GM19193 (cell line): ENCODE measurements around the gene ASCL5.

Experiments
- POLR2A ChIP-seq: IDR thresholded peaks from 4 replicates; pipeline ENCODE4 v1.6.1; 2011; ENCODE audit not compliant: insufficient read depth, insufficient read length; ENCODE audit errors: extremely low read depth

ASCL5 gene

DNA sequence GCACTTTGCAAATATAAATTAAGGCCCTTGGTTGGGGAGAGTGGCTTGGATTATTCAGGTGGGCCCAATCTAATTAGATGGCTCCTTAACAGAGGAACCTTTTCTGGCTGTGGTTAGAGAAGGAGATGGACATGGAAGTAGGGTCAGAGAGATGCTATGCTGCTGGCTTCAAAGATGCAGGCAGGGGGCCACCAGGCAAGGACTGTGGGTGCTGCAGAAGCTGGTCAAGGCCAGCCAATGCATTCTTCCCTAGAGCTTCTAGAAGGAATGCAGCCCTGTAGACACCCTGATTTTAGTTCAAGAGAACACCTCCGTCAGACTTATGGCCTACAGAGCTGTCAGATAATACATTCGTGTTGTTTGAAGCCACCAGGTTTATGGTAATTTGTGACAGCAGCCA is 31.0 kb upstream of the ASCL5 start:
- no peak for TF ChIP-seq POLR2A

DNA sequence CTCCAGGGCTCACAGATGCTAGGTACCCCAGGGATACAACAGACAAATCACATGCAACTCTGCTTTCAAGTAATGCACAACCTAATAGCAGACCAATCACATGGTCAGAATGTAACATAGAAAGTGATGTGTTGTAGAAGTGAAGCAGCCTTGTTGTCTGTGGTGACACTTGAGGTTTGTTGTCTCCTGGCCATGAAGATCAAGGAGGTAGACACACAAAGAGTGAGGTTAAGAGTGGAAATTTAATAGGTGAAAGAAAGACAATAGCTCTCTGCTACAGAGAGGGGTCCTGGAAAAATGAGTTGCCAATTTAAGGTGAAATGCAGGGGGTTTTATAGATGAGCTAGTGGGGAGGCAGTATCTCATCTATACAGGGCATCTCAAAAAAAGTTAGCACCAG is 29.8 kb upstream of the ASCL5 start:
- TF ChIP-seq POLR2A, result no peak

DNA sequence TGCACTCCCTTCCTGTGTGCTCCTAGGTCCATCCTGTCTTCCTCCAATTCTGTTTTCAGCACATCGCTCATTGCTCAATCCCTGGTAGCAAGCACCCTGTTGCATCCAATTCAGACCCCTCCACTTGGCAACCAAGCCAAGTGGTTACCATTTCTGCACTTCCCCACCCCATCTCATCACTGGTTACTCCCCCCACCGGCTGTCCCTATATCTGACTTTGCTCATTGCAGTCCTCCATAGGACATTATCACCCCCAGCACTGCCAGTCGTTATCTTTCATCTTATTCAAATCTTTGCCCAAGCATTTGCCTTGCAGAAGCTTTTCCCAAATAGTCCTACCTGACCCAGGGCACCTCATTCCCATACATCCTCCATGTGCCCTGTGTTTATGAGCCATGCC is 29.4 kb upstream of the ASCL5 start:
- no peak for TF ChIP-seq POLR2A

DNA sequence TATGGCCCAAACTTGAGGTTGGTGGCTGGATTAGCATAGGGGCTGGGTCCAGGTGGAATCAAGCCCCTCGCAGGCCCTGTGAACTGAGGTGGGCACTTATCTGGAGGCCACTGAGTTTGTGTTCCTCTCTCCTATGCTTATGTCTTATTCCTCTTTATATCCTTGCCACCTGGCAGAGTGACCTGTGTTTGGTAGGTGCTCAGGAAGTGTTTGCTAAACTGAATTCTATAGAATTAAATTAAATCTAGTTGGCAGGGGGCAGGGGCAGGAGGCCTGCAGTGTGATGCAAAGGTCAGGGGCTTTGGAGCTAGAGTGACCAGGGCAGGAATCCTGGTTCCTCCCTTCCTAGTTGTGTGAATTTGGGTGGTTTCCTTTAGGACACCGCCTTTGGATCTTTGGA is 28.4 kb upstream of the ASCL5 start:
- TF ChIP-seq POLR2A, result no peak

DNA sequence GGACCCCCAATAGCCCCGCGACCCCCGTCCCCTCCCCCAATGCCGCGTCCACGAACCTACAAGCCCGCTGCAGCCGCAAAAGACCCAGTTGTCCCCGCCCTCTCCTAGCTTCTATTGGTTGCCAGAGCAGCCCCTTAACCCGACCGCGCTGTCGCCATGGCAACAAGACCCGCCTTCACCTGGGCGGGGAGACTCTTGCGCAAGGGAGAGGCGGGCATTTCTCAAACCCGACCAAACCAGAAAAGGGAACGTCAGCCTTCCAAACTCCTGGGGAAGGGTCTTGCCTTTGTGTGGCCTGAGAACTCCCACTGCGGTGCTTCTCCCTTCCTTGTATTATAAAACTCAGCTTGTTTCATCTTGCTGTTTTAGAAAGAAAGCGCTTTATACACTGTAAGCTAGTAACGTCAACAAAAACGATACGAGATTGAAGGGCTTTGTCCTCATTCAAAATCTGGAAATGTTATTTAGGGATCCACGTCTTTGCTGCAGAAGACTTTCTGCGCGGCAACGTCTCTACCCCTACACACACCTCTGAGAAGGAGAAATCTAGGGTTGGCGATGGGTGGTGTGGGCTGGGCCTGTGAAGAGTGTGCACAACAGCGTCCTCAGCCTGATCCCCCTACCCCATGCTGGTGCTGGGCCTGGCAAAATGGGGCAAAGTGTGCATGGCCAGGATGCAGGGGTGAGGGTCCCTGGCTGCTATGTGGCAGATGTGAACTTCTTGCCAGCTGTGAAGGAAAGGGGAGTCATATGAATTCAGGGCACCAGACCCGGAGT is 27.6 kb upstream of the ASCL5 start, which contains the start of gene TMEM9:
TSS of gene TMEM9 (minus strand) at position 86 of the 777 bp plus-strand sequence. CDS start 551 bp downstream, outside the sequence.
- no peak for TF ChIP-seq POLR2A

DNA sequence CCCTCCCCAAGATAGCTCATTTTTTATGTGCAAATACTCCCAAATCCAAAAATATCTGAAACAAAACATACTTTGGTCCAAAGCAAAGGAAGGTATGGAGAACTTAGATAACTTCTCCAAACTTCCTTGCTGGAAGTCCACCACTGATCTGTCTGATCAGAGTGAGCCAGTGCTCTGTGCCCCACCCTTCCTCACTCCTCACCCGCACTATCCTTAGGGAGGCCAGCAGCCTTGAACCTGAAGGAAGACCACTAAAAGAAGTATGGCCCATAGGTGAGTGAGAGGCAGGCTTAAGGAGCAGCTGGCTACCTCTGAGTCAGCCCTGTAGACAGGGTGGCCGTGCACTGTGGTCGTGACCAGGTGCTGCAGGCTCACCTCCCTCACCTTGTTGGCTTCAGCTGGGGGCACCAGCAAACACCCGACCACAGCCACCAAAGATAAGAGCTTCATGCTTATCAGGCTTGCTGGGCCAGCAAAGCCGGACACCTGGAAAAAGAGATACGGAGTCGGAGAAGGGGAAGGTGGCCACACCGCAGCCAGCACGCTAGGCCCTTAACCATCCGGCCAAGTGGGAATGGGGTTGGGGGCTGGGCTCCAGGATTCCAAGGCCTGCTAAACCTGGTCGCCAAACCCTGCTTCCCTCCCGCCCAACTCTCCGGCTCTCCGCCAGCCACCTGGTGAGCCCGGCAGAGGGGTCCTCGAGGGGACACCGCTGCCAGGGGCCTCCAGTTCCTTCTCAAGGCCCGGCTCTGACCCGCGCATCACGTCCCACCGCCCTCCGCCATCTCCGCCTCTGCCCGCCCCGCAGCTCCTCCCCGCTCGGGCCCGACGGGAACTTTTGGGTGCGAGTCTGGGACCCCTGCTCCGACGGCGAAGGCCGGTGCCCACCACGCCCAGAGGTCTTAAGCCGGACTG is 26.7 kb upstream of the ASCL5 start:
- no peak for TF ChIP-seq POLR2A

DNA sequence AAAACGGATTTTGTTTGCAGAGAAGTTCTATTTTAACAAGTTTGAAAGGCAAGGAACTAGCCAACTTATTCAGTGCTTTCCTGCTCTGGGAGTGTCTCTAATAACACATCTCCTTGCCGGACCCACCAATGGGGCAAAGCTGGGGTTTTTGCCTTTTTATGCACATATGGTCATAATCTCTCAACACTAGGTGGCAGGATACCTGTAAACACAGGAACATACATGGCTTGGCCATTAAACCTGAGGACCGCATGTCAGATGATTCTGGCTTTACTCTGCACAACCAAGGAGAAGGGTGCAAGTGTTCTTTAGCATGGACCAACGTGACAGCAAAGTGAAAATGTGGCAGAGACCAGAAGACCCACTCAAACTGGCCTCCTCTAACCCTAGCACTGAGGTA is 22.4 kb upstream of the ASCL5 start:
- no peak for TF ChIP-seq POLR2A

DNA sequence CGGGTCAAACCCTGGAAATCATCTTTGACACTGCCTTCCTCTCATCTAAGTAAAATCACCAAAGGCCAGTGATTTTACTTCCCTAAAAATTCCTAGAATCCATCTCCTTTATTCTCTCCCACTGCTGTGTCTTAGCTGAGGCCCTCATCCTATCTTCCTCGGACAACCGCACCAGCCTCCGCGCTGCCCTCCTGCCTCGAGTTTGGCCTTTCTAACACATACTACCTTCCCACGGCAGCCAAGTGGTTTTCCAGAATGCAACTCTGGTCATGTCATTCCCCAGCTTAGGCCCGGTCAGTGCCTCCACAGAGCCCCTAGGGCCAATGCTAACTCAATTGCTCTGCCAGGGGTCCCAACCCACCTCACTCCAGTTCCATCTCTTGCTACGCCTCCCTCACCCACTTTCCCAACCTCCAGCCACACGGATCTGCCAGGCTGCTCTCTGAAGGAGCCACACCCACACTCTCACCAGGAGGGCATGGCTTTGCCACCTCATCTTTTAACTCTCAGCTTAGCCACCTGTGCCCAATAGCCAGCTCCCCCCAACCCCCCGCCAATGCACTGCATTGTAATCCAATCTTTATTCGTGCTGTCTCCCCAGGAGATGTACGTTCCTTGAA is 20.5 kb upstream of the ASCL5 start:
- TF ChIP-seq POLR2A, result no peak

DNA sequence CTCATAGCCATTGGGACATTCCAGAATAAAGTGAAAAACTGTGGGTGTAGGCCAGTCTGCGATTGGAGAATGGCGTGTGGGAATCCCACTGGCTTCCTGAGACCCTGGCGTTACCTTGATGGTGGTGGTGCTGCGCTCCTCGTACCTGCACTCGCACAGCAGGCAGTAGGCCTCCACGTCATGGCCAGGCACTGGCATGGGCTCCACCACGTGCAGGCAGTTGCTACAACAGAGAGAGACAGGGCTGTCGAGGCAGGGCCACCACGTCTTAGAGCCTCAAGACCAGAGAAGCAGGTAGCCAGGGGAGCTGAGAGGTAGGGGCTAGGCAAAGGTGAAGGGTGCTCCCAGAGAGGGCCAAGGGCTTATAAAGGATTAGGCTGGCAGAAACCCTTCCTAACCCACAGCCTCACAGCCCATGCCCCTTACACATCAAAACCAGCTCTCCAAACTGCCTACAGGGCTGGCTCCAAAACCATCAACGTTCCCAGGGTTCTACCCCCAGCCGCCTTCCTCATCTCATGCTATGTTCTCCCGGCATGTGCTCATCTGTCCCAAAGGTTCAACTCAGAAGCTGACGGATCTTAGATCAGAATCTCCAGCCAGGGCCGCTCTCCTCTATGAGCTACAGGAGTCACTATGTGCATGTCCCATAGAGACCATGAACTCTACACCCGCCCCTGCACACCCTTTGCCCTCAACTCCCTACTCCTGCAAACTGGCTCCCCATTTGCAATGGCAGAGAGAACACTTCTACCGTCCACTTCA is 19.8 kb upstream of the ASCL5 start:
- no peak for TF ChIP-seq POLR2A

DNA sequence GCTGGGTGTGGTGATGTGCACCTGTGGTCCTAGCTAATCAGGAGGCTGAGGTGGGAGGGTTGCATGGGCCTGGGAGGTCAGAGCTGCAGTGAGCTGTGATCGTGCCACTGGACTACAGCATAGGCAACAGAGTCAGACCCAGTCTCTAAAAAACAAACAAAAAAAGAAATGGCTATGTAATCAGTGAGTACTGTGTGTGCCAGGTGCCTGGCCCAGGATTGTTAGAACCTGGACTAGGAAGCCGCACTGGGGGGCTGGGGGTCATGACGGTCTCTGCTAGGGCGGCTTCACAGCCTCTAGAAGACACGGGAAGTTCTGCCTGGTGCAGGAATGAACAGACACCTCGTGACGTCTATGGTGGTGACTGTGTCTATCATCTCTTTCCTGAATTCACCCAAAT is 18.8 kb upstream of the ASCL5 start:
- no peak for TF ChIP-seq POLR2A

DNA sequence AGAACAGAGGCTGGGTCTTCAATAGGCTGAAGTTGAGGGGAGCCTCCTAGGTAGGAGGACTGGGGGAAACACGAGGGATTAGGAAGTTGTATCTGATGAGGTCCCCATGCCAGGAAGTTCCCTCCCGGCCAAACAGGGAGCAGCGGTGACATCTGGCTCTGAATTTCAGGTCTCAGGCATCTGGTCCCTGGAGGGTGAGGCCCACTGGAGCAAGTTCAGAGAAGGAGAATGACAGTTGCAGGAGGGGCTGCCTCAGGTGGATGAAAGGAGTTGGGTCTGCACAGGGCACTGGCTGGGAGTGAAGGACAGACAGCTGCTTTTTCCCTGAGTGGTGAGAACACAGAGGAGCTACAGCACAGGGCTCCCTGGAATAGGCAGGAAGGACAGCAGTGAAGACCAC is 18.1 kb upstream of the ASCL5 start:
- no peak for TF ChIP-seq POLR2A

DNA sequence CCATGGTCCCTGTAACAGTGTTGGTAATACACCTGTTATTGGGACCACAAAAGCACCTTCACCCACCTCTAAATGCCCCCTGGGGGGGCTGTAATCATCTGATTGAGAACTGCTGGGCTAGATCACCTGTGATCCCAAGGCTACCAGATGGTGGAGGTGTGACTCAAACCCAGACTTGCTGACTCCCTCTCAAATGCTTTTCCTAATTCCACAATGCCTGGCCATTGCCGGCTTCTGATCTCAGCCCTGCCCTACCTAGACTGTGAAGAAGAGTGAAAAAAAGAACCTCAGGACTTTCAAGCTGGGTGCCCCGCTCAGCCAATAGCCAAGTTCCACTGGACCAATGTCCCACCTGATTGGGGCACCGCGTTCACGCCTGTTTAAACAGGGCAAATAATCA is 17.7 kb upstream of the ASCL5 start:
- TF ChIP-seq POLR2A, result no peak

DNA sequence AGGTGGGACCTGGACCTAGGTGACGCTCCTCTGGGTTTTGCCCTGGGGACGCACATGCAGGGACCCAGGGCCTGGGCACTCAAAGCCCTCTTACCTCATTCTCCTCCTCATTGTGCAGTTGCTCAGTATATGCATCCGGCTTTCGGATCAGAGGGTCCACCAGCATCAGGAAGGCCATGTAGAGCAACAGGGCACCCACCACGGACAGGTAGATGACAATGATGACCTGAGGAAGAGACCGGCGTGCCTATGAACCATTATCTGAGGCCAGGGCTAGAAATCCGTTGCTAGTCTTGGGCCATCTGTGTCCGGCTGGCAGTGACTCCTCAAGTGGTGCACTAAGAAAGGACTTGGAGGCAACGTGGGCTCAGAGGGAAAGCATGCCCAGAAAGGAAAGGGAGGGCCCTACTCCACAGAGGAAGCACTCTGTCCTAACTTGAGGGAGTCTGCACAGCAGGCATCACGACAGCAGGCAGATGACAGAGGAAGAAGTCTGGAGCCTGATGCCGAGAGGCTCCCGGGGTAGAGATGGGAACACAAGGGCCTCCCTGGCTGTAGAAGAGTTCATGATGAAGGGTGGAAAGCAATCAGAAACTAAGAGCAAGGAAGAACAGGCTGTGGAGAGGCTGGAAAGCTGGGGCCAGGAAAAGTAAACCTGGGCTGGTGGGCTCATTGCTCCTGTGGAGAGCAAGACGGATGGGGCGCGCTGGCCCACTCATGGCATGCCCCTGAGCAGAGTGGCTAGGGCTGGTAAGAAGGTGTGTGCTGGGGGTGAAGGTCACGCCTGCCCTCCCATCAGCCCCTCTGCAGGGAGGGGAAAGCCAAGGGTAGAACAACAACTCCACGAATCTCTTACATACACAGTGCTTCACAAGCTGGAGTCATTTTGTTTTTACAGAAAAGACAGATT is 17.0 kb upstream of the ASCL5 start:
- TF ChIP-seq POLR2A, result no peak

DNA sequence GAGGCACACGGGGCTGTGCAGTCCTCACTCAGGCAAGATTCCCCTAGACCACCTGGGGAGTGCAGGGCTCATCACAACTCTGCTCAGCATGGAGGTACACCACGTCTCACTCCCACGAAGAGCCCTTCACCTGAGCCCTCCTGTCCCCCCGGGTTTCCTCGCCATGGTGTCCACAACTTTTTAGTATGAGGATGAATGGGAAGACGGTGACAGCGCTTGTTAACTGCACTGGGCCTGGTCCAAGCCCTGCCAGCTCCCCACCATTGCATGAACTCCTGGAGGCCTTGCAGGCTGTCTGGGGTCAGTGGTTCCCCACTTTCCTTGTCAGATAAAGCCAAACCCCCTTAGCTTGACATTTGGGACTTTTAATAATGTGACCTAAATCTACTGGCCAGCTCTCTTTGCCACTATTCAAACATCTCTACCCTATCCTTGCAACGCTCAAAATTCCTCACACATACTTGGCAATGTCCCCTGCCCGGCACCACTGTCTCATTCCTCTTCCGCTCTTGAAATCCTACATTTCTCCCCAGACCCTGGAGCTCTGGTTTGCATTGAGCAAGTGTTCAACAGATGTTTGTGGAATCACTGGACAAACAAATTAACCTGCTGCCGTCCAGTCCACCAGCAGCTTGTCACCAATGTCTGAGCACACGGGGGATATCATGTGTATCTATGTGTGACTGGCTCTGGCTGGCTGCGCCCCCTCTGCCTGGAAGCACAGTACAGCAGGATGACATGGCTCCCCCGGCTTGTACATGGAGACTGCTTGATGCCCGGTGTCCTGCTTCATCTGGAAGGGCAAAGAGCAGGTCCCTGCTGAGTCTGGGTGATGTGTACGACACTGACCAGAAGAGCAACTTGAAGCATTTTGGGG is 16.1 kb upstream of the ASCL5 start:
- TF ChIP-seq POLR2A, result no peak
